Left lobe of liver (tissue), 2 donors: Measurements from ENCODE around the gene NET1. TPM values are rescaled to one million over a fixed set of nuclear protein-coding genes. Genes with fewer than 3 reads are reported as not detected.
A peak's percentile ranks its signal among the peaks of the same experiment; 100 is the strongest.
"Not testable (repeated sequence)": the region's sequence is repeated elsewhere in the genome, so short reads cannot be mapped to it uniquely, and the experiment has no call there.

Experiments used
- ATAC-seq: fragments of 200-7000 bp; cut with Tn5 transposase; one replicate; pipeline ENCODE4 v1.9.1; 2020; ENCODE audit warnings: mild to moderate bottlenecking, moderate library complexity
- DNase-seq: peaks from one replicate; pipeline ENCODE4 v3.0.0-alpha.2; 2020; ENCODE audit warnings: low spot score
- total RNA-seq: library from RNA; stranded (reverse); gene quantifications from one replicate; pipeline ENCODE4 v1.2.1, GENCODE V29; 2021
- donor health status: DM: no; HTN: no; CAD: no; lungs with moderate emphysema.
- donor health status: DM: no; HTN: yes; CAD: no.

The NET1 gene
- total RNA-seq, 1 donor from 2014 or later = 58.9 TPM

DNA sequence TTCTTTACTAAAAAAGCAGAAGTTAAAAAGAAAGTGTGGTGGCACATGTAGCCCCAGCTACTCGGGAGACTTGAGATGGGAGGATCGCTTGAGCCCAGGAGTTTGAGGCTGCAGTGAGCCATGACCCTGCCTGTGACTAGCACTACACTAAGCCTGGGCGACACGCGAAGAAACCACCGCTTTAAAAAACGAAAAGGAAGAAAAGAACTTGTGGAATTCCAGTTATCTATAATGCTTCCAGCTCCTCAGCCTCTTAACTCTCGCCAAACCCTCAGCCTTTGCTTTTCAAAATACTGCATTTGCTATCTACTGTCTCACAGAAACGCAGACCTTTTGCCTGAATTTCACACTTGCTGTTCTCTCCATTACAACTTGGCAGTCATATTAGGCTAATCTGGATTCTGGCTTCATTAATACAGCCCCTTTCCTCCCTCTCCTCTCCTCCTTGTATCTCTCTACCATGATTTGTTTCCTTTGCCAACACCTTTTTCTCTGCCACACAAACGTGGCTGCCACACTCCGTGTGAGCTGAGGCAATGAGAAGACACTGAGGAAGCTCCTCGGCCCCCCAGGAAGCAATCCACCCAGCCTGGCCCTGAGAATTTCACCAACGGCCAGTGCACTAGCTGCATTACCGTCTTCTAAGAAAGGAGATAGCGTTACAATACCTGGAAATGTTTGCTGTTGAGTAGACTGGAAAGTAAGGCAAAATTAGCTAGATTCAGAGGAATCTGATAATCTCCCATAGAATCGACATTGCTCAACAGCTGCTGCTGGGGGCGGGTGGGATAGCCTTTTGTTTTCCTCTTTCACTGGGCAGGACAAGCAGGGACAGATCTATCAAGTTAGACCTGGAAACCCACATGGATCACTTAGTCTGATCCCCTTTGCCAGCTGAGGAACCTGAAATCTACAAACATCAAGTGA, 49.8 kb downstream of the NET1 start:
- no peak for DNase-seq
- ATAC-seq = peak; percentile 16

DNA sequence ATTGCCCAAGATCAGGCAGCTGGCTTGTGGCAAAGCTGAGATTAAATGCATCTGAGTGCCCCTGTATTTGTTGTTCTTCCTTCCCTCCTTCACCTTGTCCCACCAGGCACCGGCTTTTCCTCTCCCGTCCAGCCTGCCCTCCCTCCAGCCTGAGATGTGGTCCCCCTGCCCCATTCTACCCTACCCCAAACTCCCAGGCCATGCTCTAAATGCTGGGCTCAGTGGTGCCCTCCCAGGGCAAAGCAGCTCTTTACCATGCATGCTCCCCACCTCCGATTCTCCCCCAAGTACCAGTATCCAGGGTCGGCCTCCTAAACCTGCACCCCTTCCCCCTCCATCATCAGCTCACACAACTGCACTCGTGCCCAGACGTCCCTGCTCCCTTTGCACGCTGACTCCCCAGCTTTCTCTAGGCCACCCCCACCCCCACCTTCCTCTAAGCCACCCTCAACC, 50.5 kb downstream of the NET1 start:
- no peak for DNase-seq
- ATAC-seq = no peak

DNA sequence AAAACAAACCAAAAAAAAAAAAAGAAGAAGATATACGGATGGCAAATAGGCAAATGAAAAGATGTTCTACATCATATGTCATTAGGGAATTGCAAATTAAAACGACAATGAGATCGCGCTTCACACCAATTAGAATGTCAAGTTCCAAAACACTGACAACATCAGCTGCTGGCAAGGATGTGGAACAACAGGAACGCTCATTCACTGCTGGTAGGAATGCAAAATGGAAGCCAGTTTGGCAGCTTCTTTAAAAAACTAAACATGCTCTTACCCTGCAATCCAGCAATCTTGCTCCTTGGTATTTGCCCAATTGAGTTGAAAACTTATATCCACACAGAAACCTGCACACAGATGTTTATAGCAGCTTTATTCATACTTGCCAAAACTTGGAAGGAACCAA, 52.2 kb downstream of the NET1 start:
- ATAC-seq (no peak), DNase-seq (no peak)

DNA sequence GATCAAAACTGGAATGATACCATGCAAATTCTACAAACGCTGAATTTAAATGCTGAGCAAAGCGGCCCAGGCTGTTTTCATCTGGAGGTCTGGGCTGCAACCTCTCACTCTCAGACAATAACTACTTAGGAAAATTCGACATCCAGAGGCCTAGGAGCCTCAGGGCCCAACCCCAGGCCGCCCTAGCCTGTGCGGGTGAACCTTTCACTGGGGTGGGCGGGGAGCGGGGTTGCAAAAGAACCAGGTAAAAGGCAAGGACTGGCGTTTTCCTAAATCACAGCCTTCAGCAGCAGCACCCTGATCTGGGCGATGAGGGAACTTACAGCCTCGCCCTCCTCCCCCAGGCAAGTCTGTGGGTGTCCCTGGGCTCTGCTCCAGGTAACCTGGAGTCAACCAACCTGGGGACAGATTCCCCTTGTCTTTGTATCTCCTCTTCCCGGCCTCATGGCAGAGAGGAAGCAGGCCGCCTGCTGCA, 53.7 kb downstream of the NET1 start:
- no peak for DNase-seq
- ATAC-seq = peak; percentile 5

DNA sequence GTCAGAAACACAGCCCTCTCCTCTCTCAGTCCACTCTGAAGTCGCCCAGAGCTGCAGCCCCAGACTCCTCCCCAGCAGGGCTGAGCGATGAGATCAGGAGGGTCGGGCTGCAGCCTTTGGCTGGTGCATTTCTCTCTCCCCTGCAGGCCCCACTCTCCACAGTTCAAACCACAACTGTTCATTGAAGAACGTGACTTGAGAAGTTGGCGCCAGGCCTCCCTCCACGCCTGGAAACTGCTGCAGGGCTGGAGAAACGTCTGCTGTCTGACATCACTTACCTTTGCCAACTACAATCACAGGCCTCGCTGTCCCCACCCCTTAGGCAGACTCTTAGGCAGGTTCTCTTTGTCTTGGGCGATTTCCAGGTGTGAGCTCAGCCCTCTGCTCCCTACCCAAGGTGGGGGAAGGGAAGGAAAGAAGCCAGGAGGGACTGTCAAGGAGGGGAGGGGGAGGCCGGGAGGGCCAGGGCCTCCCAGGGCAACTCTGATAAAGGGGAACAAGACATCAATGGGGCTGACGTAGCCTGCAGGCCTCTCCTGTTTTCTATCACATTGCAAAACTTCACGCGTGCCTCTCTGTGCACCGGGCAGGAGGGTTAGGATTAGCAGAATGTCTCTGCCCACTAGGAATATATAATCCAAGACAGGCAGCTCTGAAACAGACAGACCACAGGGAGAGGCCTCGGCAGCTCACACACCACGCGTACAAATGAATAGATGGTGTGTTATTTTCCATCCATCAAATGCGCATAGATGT, 54.3 kb downstream of the NET1 start:
- DNase-seq = peak; percentile 68
- peak; percentile 73 for ATAC-seq

DNA sequence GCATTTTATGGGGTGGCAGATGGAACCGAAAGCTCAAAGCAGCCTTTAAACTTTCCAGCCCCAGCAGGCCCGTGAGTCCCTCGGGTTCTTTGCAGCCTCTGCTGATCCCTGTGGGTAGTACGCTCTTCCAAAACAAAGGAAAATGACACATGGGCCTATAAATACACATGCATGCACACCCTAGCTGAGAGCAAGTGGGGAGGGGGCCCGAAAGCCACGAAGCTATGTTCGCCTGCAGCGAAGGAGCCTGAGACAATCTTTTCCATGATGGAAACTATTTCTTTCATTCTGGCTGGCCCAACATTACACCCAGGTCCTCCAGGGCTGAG, 54.8 kb downstream of the NET1 start:
- ATAC-seq (no peak), DNase-seq (no peak)

DNA sequence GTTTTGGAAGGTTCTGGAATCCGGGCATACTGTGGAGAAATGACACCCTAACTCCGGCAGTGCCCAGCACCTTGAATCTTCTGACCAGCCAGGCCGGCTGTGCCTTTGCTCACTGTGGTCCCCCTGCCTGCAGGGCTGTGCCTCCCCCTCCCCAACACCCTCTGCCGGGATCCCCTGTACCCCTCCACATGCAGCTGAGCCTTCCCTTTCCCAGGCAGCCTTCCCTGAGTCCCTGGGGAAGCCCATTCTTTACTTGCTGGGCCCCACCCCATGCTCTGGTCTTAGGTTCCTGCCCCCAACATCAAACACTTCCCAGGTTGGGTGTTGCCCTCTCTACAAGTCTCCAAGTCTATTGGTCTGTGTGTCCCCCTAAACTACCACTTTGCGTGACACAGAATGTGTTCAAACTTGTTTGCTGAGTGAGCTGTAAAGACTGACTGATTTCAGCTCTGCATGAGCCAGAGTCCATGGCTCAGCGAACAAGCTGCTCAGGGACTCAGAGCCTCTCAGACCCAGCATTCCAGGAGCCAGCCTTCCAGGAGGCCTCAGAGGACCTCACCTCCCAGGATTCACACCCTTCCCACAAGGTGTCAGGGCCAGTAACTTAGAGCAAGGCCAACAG, 55.4 kb downstream of the NET1 start:
- no peak for DNase-seq
- peak; percentile 11 for ATAC-seq

DNA sequence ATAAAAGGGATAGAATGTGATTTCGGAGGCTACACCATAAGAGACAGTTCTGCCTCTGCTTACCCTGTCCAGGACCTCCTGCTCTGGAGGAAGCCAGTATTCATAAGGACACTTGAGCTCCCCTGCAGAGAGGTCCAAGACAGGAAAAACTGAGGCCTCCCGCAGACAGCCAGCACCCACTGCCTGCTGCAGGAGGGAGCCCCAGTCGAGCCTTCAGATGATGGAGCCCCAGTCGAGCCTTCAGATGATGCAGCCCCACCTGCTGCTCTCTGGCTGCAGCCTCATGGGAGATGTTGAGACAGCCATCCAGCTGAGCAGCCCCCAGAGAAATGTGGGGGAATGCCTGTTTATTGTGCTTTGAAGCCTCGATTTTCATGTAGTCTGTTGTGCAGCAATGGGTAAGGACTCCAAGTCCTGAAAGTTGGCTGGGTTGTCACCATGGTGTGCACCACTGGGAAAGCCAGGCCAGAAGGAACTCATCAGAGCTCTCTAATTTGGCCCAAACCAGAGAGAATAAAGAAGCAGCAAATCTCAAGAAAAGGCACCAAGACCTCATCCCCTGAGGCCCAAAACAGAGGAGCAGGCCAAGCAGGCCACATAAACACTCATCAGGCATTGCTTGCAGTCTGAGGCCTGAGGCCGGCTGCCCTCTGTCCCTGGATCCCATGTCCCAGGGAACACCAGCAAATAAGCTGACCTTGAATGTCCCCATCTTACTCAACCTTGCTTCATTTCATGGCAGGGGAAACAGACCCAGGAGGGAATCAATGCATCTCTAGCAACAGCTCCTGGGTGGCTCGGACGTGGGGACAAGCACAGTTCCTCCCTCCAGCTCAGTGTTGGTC, 56.1 kb downstream of the NET1 start:
- DNase-seq = no peak
- peak; percentile 66 for ATAC-seq

DNA sequence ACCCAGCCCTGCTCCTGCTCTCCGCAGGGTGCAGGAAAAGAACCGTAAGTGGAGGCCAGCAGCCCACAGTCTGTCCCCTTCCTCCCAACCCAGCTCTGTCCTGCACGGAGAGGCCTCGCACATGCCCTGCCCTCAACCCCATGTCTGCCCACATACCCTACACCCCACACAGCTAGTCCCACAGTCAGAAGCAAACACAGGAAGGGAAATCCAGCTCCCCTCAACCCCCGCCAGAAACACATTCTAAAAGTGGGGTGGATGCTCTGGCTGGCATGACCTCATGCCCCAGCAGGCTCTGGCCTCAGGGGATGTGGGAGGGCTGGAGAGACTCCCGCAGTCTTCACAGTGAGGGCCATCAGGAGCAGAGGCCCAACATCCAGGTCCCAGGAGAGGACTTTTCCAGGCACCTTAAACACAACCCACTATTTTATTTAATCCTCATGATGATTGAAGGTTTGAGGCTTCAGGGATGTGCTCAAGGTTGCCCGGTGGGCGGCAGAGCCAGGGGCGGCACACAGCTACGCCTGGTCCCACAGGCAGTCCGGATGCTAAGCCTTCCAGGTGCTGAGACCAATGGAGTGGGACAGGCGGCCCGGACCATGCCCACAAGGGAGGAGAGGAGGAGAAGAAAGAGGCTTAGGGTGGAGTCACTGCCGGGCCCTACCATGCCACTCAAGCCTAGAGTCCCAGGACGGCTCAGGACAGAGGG, 57.1 kb downstream of the NET1 start:
- ATAC-seq (no peak), DNase-seq (no peak)

DNA sequence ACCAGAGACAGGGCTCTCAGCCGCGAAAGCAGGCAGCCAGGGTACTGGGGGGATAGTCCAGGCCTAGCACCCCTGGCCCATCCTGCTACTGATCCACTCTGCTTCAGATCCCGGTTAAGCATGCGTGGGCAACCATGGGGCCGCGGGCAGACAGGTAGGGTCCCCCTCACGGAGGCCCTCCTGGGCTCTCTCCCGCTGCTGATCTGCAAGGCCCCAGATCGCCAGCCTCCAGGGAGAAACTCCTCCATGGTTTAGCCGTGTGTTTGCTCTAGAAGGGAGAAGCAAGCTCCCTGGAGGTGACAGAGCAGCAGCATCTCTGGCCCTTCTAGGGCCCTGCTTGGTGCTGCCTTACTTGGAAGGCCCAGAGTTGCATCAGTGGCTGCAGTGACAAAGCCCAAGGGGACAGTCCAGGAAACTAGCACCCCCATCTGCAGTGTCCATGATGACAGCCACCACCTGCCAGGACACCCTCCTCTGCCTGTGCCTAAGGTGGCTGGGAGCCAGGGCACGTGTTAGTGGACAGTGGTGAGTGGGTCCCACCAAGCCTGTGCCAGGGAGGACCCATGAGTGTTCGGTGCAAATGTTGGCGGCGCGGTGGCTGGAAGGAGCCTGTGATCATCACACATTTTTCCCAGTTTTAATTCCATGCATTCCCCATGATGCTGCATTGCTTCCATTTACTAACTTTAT, 57.9 kb downstream of the NET1 start:
- no peak for DNase-seq
- no peak for ATAC-seq

DNA sequence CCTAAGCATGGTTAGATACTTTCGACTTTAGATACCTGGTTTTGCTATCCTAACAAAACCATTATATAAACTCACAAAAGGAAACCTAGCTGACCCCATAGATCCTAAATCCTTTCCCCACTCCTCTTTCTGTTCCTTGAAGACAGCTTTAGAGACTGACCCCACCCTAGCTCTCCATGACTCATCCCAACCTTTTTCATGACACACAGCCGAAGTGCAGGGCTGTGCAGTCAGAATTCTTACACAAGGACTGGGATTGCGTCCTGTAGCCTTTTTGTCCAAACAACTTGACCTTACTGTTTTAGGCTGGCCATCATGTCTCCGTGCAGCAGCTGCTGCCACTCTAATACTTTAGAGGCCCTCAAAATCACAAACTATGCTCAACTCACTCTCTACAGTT, 62.3 kb downstream of the NET1 start:
- not testable (repeated sequence) for ATAC-seq

DNA sequence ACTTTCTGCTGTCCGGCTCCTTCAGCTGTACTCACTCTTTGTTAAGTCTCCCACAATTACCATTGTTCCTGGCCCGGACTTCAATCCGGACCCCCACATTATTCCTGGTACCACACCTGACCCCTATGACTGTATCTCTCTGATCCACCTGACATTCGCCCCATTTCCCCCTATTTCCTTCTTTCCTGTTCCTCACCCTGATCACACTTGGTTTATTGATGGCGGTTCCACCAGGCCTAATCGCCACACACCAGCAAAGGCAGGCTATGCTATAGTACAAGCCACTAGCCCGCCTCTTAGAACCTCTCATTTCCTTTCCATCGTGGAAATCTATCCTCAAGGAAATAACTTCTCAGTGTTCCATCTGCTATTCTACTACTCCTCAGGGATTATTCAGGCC, 62.7 kb downstream of the NET1 start:
- not testable (repeated sequence) for DNase-seq, ATAC-seq

More for the DNA sequence above, 62.3 kb downstream of the NET1 start:
- not testable (repeated sequence) for DNase-seq

DNA sequence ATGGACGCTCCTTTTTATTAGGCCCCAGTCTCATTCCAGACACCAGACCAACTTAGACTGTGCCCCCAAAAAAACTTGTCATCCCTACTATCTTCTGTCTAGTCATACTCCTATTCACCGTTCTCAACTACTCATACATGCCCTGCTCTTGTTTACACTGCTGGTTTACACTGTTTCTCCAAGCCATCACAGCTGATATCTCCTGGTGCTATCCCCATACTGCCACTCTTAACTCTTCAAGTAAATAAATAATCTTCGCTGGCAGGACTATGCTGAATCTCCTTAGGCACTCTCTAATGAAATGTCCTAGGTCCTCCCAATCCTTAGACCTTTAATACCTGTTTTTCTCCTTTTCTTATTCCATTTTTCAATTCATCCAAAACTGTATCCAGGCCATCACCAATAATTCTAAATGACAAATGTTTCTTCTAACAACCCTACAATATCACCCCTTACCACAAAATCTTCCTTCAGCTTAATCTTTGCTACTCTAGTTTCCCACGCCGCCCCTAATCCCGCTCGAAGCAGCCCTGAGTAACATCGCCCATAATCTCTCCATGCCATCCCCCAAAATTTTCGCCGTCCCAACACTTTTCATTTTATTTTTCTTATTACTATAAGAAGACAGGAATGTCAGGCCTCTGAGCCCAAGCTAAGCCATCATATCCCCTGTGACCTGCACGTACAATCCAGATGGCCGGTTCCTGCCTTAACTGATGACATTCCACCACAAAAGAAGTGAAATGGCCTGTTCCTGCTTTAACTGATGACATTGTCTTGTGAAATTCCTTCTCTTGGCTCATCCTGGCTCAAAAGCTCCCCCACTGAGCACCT, 63.8 kb downstream of the NET1 start:
- not testable (repeated sequence) for DNase-seq, ATAC-seq

DNA sequence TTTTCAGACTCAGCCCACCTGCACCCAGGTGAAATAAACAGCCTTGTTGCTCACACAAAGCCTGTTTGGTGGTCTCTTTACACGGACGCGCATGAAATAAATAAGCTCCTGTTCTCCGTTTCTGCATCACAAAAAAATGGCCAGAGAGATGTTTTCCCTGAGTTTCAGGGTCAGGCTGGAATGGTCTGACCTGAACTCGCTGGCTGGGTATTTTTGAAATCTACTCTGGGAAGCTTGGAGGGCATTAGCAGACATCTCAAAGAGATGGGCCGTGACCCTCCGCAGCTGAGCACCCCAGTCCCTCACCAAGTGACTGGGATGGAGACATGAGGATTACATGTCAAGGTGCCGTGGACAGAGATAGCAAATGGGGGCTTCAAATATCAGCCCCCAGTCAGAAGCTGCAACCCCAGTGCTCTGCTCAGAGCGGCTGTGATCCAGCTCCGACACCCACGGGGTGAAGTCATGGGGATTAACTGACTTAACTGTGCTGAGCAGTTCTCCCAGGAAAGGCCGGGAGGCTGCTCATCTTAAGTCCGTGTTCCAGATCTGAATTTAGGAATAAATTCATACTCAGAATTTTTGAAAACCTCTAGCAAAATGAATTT, 64.7 kb downstream of the NET1 start:
- no peak for ATAC-seq
- DNase-seq = no peak

DNA sequence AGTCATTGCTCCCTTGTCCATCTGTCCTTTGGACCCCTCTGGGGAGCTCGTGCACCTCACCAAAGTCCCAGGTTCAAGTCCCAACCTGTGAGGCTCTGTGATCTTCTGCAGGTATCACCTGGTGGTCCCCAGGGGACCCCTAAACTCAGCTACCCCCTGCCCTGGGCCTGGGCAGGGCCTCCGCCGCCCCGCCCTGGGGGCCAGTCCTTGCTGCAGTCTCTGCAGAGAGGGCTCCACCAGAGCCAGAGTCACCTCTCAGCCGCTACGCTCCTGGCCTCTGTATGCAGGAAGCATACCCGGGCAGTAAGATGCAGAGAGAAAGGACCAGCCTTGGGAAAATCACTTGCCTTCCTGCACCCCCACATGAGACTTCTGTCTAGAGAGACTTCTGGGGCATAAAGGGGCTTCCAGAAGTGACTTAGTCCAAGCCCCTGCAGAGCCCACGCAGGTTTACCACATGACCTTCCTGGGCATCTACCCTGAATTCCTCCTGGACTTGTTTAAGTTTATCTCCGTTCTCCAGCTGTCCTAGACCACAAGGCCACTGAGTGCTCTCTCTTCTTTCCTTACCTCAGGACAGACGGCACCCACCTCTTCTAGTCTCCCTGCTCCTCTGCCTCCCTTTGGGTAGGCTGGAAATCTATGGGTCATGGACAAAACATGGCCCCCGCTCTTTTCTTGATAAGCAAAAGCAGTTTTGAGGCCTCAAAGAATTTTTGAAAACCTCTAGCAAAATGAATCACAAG, 65.8 kb downstream of the NET1 start:
- ATAC-seq (no peak), DNase-seq (no peak)

DNA sequence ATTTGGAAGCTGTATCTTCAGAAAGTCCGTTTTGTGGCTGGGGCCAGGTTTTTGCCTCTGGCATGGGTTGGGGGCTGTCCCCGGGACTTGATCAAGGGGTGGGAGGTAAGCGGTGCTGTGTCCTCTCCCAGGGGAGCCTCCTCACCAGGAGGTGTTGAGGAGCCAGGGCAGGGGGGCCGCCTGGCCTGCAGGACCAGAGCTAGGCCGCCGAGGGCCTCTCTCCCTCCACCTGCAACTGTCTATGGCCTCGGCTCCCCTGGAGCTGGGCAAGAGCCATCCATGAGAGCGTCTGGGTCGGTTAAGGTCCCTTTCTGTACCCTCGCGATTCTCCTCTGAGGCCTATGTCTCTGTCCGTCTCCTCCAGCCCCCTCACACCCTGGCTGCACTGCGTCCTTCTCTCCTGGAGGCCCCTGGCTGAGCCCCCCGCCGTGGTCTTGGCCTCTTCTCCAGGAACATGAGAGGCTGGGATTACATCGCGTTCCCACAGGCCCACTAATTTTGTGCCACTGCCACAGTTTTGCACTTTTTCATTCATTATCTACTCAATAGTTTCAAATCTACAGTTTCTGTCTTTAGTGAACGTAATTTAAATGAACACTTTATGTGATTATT, 66.4 kb downstream of the NET1 start:
- DNase-seq (no peak), ATAC-seq (no peak)
